HG03139 (cell line): ENCODE data around the gene TRIM56.
A peak's percentile ranks its signal among the peaks of the same experiment; 100 is the strongest.
"Not testable (repeated sequence)": the region's sequence is repeated elsewhere in the genome, so short reads cannot be mapped to it uniquely, and the experiment has no call there.

Experiments used
- ATAC-seq: cut with Tn5 transposase; IDR thresholded peaks from one replicate; pipeline ENCODE4 v1.9.1; 2021; ENCODE audit not compliant: unreplicated experiment

Gene TRIM56

DNA sequence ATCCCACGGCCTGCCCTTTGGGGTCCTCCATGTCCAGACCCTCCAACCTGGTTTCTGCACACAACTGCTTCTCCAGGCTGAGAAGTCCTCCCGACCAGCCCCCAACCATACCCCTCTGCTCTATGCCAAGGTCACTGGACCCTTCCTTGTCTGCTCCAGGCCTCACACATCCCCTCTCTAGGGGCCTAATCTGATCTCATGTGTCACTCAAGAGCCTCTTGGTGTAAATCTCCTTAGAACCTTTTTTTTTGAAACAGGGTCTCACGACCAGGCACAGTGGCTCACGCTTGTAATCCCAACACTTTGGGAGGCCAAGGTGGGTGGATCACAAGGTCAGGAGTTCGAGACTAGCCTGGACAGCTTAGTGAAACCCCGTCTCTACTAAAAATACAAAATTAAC, 24.1 kb downstream of the TRIM56 start:
- ATAC-seq = no peak

GRCh38 chr7:101111261-101111660, 26.0 kb downstream of the TRIM56 start:
- ATAC-seq = no peak

DNA sequence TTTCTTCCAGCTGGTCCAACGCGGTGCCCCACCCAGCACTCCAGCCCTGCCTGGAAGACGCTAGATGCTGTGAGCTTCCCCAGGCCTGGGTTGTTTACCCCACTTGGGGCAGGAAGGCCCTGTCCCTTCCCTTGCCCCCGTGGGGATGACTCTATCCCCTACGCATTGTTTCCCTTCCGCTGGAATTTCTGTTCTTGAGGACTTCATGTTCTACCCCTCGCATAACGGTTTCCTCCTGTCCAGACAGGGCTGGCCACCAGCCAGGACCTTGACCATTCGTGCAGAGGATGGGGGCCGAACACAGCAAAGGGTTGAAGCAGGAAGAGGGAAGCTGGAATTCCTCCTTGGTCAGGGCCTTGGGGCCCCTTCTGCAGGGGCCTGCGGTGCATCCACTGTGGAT, 27.0 kb downstream of the TRIM56 start:
- ATAC-seq = no peak

GRCh38 chr7:101113140-101113539, 27.9 kb downstream of the TRIM56 start:
- ATAC-seq = not testable (repeated sequence)

DNA sequence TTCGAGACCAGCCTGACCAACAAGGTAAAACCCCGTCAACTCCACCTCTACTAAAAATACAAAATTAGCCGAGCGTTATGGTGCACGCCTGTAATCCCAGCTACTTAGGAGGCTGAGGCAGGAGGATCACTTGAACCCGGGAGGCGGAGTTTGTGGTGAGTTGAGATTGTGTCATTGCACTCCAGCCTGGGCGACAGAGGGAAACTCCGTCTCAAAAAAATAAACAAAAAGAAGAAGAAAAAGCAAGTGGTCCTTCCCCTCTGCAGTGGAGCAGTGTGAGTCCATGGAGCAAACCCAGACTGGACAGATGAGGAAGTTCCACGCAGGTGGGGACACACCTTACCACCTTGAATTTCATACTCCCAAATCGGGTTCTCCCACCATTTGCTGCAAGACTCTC, 28.6 kb downstream of the TRIM56 start:
- ATAC-seq = no peak

GRCh38 chr7:101114492-101114891, 29.2 kb downstream of the TRIM56 start:
- no peak for ATAC-seq

GRCh38 chr7:101115215-101115614, 29.9 kb downstream of the TRIM56 start:
- ATAC-seq = no peak

- ATAC-seq = no peak
Observed at GRCh38 chr7:101116898-101117297, 31.6 kb downstream of the TRIM56 start.

- ATAC-seq = no peak
Observed at GRCh38 chr7:101118856-101119255, 33.6 kb downstream of the TRIM56 start.

- no peak for ATAC-seq
Observed at GRCh38 chr7:101119876-101120275, 34.6 kb downstream of the TRIM56 start.

- ATAC-seq = no peak
Observed at GRCh38 chr7:101120315-101120714, 35.0 kb downstream of the TRIM56 start.

- ATAC-seq = not testable (repeated sequence)
Observed at GRCh38 chr7:101121631-101121990, 36.3 kb downstream of the TRIM56 start.

DNA sequence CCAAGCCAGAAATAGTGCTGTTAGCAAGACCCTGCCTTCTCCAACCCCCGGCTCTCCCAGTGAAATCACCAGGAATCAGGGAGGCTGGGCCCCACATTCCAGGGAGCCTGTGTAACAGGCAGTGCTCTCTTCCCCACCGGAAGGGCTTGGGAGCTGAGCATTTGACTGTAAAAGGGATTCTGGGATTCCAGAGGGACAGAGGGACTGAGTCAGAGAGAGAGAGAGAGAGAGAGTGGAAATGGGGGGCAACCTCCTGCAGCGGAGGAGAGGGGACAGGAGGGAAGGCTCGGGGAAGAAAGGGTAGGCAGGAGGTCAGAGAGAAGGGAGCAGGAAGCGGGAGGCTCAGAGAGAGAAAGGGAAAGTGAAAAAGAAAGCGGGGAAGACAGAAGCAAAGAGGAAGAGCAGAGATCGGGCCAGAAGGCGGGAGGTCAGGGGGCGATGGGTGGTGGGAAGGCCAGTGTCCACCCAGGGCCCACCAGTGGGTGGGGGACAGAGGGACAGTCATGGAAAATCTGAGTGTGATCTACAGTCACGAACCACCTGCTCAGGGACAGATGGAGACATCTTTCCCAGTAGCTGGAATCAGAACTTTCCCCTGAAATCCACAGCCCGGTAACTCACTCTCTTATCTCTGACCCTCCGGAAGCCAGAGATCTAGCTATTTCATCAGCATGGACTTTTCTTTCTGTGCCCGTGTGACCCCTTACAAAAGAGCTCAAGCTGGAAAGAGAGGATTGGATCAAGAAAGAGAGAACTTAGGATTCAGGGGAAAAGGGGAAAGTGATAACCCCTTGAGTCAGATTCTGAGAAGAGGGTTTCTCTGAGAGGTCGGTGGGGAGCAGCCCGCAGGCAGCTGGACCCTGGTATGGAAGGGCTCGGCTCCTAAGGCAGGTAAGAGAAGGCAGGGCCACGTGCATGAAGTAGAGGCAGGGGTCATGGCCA, 37.0 kb downstream of the TRIM56 start:
- no peak for ATAC-seq

DNA sequence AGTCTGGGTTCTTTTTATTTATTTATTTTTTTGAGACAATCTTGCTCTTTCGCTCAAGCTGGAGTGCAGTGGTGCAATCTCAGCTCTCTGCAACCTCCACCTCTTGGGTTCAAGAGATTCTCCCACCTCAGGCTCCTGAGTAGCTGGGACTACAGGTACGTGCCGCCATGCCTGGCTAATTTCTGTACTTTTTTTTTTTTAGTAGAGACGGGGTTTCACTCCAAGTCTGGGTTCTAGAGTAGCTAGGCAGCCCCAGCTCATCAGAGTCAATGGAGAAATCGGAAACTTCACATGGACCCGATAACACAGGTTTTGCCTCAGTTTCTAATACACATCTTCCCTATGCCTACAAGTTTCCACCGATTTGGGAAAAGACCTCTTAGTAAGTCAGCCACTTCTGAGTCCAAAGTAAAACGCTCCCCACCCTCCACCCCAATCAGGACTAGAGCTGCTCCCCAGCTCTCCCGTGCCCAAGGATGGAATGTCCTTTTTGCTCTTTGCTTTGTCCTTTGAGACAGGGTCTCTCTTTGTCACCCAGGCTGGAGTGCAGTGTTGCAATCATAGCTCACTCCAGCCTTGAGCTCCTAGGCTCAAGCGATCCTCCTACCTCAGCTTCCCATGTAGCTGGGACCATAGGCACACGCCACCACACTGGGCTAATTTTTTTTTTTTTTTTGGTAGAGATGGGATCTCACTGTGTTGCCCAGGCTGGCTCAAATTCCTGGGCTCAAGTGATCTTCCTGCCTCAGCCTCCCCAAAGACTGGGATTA, 37.8 kb downstream of the TRIM56 start:
- ATAC-seq = no peak

DNA sequence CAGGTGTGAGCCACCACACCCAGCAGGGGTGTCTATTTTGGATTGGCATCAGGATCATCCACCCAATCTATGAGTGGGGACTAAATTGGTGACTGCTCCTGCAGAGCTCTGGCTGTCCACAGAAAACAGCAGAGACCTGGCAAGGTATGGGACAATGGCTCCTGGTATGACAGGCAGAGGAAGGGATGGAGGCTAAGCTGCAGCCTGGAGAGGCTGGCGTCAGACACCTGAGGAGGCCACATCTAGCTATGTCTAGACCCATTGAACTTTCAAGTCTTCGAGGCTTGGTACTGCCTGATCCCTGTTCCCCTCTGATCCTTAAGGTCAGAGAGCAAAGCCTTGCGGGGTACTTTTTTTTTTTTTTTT, 38.4 kb downstream of the TRIM56 start:
- ATAC-seq = no peak

DNA sequence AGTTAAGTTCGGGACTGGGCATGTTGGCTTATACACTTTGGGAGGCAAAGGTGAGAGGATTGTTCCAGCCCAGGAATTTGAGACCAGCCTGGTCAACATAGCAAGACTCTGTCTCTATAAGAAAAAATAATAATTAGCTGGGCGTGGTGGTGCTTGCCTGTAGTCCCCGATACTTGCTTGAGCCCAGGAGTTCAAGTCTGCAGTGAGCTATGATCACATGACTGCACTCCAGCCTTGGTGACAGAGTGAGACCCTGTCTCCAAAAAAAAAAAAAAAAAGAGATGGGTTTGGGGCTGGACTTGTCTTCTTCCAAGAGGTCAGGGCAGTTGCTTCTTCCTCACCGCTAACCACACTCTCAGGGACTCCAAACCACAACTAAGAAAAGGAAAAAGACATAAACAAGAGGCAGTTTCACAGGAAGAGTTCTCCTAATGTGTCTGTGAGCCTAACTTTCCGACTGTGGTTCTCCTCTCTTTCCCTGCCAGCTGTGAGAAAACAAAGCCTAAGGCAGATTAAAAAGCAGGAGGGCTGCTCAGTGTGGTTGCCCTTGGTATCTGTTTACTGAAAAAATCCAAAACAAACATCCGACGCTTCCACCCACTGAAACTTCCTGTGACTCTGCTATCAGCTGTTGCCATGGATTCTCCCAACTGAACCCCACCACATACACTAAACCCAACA, 39.2 kb downstream of the TRIM56 start:
- no peak for ATAC-seq

- ATAC-seq = peak; percentile 58
Observed at GRCh38 chr7:101125989-101126650, 40.8 kb downstream of the TRIM56 start.

DNA sequence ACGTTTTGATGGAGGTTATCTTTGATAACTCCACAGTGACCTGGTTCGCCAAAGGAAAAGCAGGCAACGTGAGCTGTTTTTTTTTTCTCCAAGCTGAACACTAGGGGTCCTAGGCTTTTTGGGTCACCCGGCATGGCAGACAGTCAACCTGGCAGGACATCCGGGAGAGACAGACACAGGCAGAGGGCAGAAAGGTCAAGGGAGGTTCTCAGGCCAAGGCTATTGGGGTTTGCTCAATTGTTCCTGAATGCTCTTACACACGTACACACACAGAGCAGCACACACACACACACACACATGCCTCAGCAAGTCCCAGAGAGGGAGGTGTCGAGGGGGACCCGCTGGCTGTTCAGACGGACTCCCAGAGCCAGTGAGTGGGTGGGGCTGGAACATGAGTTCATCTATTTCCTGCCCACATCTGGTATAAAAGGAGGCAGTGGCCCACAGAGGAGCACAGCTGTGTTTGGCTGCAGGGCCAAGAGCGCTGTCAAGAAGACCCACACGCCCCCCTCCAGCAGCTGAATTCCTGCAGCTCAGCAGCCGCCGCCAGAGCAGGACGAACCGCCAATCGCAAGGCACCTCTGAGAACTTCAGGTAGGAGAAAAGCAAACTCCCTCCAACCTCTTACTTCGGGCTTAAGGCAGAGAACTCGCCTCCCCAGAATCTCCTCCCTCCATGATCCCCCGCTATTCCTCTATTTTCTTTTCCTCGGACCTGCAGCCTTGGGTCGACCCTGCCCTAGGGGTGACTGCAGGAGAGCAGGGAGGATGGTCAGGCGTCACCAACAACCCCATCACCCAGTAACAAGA, 41.6 kb downstream of the TRIM56 start, which contains the start of gene SERPINE1:
Gene SERPINE1, plus strand, starts transcription at position 454 of the 809 bp plus-strand sequence. CDS start 1,290 bp downstream, outside the sequence.
- peak; percentile 50 for ATAC-seq

DNA sequence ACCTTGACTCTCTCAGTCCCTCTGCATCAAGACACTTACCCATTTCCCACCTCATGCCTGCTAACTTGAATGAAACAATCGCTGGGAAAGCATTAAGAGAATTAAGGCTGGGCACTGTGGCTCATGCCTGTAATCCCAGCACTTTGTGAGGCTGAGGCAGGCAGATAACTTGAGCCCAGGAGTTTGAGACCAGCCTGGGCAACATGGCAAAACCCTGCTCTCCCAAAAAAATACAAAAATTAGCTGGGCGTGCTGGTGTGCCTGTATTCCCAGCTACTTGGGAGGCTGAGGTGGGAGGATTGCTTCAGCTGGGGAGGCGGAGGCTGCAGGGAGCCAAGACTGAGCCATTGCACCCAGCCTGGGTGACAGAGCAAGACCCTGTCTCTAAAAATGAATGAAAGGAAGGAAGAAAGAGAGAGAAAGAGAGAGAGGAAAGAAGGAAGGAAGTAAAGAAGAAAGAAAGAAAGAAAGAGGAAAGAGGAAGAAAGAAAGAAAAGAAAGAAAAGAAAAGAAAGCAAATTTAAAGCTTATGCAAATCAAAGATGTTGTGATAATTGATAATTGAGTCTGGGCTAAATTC, 42.3 kb downstream of the TRIM56 start:
- ATAC-seq = no peak
